Activated CD4-positive, alpha-beta T cell treated with anti-CD3 and anti-CD28 coated beads for 4 hours (primary cell): Measurements from ENCODE around the gene ODF2L.

Experiments
- DNase-seq, 2 donors: peaks; one replicate each; pipeline ENCODE4 v3.0.0-alpha.2; 2020

ODF2L gene

DNA sequence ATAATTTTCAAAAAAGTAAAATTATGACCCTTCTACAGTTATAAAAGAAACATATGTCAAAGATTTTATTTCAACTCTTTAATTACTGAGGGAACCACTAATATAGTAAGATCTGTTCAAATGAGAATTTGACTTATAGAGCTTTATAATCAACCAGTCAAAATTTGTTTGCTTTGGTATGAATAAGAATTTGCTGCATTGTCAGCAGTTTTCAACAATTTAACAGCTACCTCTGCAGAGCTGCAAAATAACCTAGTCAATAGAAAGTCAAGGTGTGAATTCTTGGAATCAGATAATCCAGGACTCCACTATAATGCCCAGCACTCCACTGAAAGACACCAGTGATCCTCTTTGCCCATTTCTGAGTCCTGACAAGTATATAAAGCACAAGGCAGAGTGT, 78.2 kb downstream of the ODF2L start:
- no peak for DNase-seq

DNA sequence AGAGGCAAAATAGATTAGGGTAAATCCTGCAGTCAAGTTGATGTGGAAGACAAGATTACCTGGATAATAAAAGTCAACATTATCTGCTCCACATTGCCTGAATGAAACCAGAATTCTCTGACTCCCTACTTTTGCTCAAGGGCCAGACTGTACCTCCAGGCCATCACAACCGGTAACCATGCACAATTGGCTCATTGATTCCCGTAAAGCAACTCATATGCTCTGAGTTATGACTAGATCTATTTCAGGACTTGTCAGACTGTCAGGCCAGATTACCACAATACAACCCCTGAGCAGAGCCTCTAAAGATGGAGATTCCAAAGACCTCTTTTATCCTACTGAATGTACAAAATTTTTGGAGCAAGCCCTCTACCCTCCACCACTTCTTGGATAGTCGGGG, 90.4 kb downstream of the ODF2L start:
- no peak for DNase-seq

DNA sequence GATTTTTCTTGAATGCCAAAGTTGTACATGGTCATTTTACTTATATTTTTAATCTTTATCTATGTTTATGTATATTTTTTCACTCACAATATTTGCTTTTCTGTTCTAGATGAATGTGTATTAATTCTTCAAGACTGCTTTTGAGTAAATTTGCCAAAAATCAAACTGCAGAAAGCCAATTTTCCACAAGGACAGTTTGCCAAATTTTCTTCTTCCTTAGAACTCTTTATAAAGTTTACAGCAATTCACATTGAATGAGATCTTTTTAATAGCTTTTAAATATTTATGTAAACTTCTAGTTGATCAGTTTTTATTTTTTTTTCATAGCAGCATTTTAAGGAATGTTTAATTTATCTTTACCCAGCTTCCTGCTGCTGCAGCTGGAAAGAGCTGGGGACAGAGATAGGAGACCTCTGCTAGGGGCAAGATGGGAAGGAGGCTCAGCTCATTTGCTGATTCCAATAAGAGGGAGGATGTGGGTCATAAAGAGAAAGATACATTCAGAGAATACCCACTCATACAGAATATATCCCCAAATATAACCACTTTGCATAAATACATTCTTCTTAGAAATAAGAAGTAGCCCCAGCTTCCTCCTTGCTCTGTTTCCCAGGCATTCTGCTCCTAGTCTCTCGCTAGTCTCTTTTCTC, 93.0 kb downstream of the ODF2L start:
- DNase-seq, result no peak
